ENCODE data around the gene PDE1A. TPM values are rescaled to one million over a fixed set of nuclear protein-coding genes. Genes with fewer than 3 reads are reported as not detected.

The PDE1A gene
- total and polyA plus RNA-seq, 10 of the 15 experiments (the other 5 are each of a cell fraction or from before 2014, with no cell fraction given) = 1.1 TPM; not detected in 9

- SMC1A ChIA-PET (ENCODE audit: uncharacterized antibody, unreplicated experiment) = interaction anchor here (0.6 kb wide), 1 partner anchor 737 kb away, joined by 3 read pairs; no protein-coding TSS in a partner anchor
Observed at GRCh38 chr2:182242609-182243008, 184.2 kb downstream of the PDE1A start.

More at GRCh38 chr2:182242609-182243008, 184.2 kb downstream of the PDE1A start:
- POLR2A ChIA-PET = no interaction called here
- ATAC-seq = no peak
- Histone ChIP-seq H3K27me3 (replicated peaks in 1 of 2; ENCODE audit: control insufficient read depth in 2 of 2, insufficient read depth in 2 of 2, low read length in 1 of 2) (no peaks in the 10 kb centered on the region), H3K9me3 (replicated peaks; ENCODE audit: control insufficient read depth, insufficient read depth, low read length) (no peaks in the 10 kb centered on the region), H4K20me1 (ENCODE audit: control insufficient read depth, insufficient read depth) (no peaks in the 10 kb centered on the region), H3K4me2 (ENCODE audit: control insufficient read depth, insufficient read depth) (no peak overlapping the region), H2AFZ (ENCODE audit: control insufficient read depth, low read depth, low read length) (no peak overlapping the region), H3K36me3 (ENCODE audit: control insufficient read depth in 2 of 2, insufficient read depth in 2 of 2, low read length in 1 of 2) (no peaks in the 10 kb centered on the region), H3K27ac (ENCODE audit: control insufficient read depth, insufficient read depth) (no peak overlapping the region), H3K9ac (ENCODE audit: control insufficient read depth, insufficient read depth, low read length) (no peak overlapping the region), H3K4me3 (no peak overlapping the region), H3K4me1 (ENCODE audit: control insufficient read depth, insufficient read depth, low read length) (peaks cover 5% of the 10 kb centered on the region; the same call in 1 of the 2 replicates), H3K79me2 (ENCODE audit: control insufficient read depth, insufficient read depth, low read length) (no peaks in the 10 kb centered on the region)
- no TSS peak for BruUV-seq (replicated peaks)
- CTCF ChIA-PET = interaction anchor here (0.7 to 4.3 kb wide), 3 partner anchors 58 to 1207 kb away, joined by 3 to 88 read pairs (median 4); no protein-coding TSS in a partner anchor
- RAD21 ChIA-PET (ENCODE audit: unreplicated experiment) = no interaction called here
- WGBS (ENCODE audit: insufficient coverage, insufficient replicate concordance, low lambda C conversion rate, missing lambda C conversion rate) = 16% methylated on average over 5 of the region's 5 CpGs
- FAIRE-seq = no peak
- in situ Hi-C loops (cut with MboI) = no loop called here
- no peak for DNase-seq (ENCODE audit: low read depth, low spot score)
- intact Hi-C loops (cut with micrococcal nuclease; ENCODE audit: unreplicated experiment) = loop anchor here (5.0 kb wide), 2 partner anchors 55 to 345 kb away; no protein-coding TSS in a partner anchor
- TF ChIP-seq PBX3 (IDR thresholded peaks at IDR 0.05; ENCODE audit: insufficient replicate concordance, low read depth, low read length) (no peak), BCL3 (IDR thresholded peaks at IDR 0.05; ENCODE audit: borderline replicate concordance, insufficient read depth, low read depth, low read length, poor library complexity, severe bottlenecking) (no peak), CHD1 (IDR thresholded peaks at IDR 0.05; ENCODE audit: low read depth, low read length) (no peak), HCFC1 (IDR thresholded peaks at IDR 0.05; ENCODE audit: low read length) (no peak), RELA (IDR thresholded peaks at IDR 0.05; ENCODE audit: borderline replicate concordance, partially characterized antibody) (no peak), STAT1 (conservative IDR thresholded peaks at IDR 0.05) (no peak), STAT3 (IDR thresholded peaks at IDR 0.05; ENCODE audit: low read depth, low read length) (no peak)

All from GM12878 (cell line).